ENCODE data around the gene VWA3B.
"Not testable (repeated sequence)": the region's sequence is repeated elsewhere in the genome, so short reads cannot be mapped to it uniquely, and the experiment has no call there.

Gene VWA3B

DNA sequence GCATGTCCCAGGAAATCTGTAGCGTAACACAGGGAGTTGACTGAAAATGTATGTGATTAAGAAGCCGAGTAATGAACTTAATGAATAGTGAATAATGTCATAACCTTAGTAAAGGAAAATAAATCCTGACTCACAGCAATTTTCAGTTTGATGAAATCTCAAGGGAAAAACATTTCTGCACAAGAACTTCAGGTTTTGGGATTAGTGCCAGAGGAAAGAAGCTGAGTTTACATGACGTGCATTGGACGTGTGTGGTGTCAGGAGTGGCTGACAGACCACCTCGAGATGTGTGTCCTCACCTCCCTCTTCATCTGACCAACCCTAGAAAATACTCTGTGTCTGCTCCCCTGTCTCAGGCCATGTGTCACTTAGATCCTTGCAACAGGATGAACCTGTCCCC is 39.1 kb downstream of the VWA3B start:
- no peak for ATAC-seq
- TF ChIP-seq OSR1 (CRISPR knock-in tag; IDR thresholded peaks at IDR 0.05) (no peak), ZNF565 (CRISPR knock-in tag; conservative IDR thresholded peaks at IDR 0.05; ENCODE audit: low read depth) (no peak)

DNA sequence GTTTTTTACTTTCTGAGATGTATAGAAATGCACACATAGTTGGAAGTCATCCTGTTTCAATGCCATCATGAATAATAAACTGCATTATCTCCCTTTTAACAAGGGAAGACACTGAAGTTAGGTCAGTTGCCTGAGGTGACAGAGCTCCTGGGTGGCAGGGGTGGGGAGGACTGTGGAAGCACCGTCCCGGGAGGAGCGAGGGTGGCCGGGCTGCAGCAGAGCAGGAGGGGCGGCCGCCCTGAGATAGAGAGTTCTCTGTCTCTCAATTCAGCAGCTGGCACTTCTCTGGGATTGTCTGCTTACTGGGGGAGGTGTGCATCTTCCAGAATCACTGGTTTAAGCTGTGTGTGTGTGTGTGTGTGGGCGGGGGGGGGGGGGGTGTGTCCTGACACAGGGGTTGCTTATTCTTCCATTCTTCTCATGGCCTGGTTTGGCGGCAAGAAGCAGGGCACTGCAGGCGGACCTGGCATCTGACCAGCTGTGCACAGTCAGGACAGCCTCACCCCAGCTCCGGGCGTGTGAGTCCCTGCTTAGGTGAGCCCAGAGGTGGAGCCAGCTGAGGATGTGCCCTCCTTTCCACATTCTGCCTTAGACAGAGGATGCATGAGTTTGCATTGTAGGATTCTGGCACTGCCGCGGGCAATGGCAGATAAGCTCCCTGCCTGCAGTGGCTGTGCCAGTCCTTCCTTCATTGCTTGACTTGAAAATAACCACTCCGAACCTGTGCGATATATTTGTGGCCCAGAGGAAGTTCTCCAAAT is 40.4 kb downstream of the VWA3B start:
- TF ChIP-seq, protein P1, sequence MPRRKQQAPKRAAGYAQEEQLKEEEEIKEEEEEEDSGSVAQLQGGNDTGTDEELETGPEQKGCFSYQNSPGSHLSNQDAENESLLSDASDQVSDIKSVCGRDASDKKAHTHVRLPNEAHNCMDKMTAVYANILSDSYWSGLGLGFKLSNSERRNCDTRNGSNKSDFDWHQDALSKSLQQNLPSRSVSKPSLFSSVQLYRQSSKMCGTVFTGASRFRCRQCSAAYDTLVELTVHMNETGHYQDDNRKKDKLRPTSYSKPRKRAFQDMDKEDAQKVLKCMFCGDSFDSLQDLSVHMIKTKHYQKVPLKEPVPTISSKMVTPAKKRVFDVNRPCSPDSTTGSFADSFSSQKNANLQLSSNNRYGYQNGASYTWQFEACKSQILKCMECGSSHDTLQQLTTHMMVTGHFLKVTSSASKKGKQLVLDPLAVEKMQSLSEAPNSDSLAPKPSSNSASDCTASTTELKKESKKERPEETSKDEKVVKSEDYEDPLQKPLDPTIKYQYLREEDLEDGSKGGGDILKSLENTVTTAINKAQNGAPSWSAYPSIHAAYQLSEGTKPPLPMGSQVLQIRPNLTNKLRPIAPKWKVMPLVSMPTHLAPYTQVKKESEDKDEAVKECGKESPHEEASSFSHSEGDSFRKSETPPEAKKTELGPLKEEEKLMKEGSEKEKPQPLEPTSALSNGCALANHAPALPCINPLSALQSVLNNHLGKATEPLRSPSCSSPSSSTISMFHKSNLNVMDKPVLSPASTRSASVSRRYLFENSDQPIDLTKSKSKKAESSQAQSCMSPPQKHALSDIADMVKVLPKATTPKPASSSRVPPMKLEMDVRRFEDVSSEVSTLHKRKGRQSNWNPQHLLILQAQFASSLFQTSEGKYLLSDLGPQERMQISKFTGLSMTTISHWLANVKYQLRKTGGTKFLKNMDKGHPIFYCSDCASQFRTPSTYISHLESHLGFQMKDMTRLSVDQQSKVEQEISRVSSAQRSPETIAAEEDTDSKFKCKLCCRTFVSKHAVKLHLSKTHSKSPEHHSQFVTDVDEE (CRISPR knock-in tag; IDR thresholded peaks at IDR 0.05), result no peak
- no peak for TF ChIP-seq ZNF565 (CRISPR knock-in tag; conservative IDR thresholded peaks at IDR 0.05; ENCODE audit: low read depth)
- TF ChIP-seq, protein P2, sequence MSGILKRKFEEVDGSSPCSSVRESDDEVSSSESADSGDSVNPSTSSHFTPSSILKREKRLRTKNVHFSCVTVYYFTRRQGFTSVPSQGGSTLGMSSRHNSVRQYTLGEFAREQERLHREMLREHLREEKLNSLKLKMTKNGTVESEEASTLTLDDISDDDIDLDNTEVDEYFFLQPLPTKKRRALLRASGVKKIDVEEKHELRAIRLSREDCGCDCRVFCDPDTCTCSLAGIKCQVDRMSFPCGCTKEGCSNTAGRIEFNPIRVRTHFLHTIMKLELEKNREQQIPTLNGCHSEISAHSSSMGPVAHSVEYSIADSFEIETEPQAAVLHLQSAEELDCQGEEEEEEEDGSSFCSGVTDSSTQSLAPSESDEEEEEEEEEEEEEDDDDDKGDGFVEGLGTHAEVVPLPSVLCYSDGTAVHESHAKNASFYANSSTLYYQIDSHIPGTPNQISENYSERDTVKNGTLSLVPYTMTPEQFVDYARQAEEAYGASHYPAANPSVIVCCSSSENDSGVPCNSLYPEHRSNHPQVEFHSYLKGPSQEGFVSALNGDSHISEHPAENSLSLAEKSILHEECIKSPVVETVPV (CRISPR knock-in tag; IDR thresholded peaks at IDR 0.05), result no peak
- TF ChIP-seq ZFP30 (CRISPR knock-in tag; IDR thresholded peaks at IDR 0.05), result no peak
- TF ChIP-seq PPARA (CRISPR knock-in tag; IDR thresholded peaks at IDR 0.05; ENCODE audit: borderline replicate concordance), result no peak
- TF ChIP-seq SNAI2 (CRISPR knock-in tag; IDR thresholded peaks at IDR 0.05), result no peak
- TF ChIP-seq BACH2 (CRISPR knock-in tag; IDR thresholded peaks at IDR 0.05; ENCODE audit: borderline replicate concordance), result no peak
- TF ChIP-seq ZFP3 (CRISPR knock-in tag; IDR thresholded peaks at IDR 0.05), result no peak
- TF ChIP-seq OSR1 (CRISPR knock-in tag; IDR thresholded peaks at IDR 0.05), result no peak
- ATAC-seq, result no peak

DNA sequence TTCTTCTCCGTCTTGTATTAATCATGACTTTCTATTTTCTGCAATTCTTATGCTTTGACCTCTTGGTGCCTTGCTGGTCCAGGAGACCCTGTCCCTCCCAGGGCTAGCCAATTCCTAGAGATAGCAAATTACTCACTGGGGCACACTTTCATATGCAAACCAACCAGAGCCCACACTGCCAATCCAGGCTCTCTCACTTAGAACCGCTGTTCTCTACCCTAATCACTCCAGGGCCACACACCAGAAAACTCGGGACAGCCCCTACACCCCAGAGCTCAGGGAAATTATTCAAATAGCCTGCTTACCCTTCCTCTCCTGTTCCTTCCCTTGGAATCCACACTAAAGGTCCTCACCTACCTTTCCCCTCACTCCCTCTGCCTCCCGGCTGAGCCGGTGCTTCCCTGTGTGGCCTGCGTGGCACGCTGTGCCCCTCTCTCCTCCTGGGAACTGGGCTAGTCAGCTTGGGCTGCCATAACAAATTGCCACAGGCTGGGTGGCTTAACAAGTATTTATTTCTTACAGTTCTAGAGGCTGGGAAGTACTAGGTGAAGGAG is 41.7 kb downstream of the VWA3B start:
- TF ChIP-seq TOX (CRISPR knock-in tag; IDR thresholded peaks at IDR 0.05; ENCODE audit: borderline replicate concordance) (no peak), ZNF8 (CRISPR knock-in tag; IDR thresholded peaks at IDR 0.05) (no peak), TCF4 (CRISPR knock-in tag; IDR thresholded peaks at IDR 0.05; ENCODE audit: borderline replicate concordance) (no peak)
- no peak for ATAC-seq

DNA sequence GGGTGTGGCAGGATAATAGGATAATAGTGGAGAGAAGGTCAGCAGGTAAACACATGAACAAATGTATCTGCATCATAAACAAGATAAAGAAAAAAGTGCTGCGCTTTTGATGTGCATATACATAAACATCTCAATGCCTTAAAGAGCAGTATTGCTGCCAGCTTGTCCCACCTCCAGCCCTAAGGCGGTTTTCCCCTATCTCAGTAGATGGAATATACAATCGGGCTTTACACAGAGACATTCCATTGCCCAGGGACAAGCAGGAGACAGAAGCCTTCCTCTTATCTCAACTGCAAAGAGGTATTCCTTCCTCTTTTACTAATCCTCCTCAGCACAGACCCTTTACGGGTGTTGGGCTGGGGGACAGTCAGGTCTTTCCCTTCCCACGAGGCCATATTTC is 43.1 kb downstream of the VWA3B start:
- ATAC-seq, result not testable (repeated sequence)

DNA sequence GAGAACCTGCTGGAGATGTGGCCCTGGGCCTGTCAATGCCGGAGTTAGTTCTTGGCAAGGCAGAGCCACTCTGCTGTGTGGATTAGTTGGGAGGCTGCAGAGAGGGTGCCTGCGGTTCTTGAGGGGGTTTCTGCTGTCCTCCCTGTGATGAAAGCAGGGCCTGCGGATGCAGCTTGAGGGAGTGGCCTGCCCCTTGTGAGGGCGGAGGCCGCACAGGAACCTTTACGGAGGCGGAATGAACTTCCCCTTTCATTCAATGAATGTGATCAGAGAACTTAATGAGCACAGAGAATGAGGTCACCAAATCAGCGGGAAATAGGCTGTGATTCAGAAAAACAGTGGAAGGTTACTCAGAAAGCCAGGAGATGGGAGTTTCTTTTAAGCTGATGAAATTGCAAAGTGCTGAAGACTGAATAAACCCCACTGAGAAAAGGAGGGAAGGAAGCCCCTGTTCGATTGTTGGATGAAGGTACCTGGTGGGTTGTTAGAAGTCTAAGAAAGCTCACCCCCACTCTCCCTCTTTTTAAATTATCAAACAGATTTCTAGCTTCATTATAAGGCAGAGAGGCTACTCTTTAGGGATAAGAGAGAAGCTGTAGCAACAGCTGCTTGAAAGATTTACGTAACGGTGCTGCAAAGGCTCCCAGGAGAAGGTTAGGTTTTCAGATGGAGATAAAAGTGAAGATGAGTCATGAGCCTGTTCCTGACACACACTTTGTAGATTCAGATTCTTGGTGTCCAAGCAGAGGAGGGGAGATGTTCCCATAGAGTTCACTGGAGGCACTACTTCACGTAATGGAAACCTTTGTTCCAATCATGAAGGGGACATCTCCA is 47.4 kb downstream of the VWA3B start:
- TF ChIP-seq ZNF70 (CRISPR knock-in tag; IDR thresholded peaks at IDR 0.05) (no peak), TOX (CRISPR knock-in tag; IDR thresholded peaks at IDR 0.05; ENCODE audit: borderline replicate concordance) (no peak), ISL1 (CRISPR knock-in tag; IDR thresholded peaks at IDR 0.05) (no peak), ESRRG (CRISPR knock-in tag; IDR thresholded peaks at IDR 0.05) (no peak), ZNF8 (CRISPR knock-in tag; IDR thresholded peaks at IDR 0.05) (no peak), GLIS3 (CRISPR knock-in tag; IDR thresholded peaks at IDR 0.05) (no peak), PPARA (CRISPR knock-in tag; IDR thresholded peaks at IDR 0.05; ENCODE audit: borderline replicate concordance) (no peak), SNAI2 (CRISPR knock-in tag; IDR thresholded peaks at IDR 0.05) (no peak), BACH2 (CRISPR knock-in tag; IDR thresholded peaks at IDR 0.05; ENCODE audit: borderline replicate concordance) (no peak), ZFP3 (CRISPR knock-in tag; IDR thresholded peaks at IDR 0.05) (no peak), CSDC2 (CRISPR knock-in tag; IDR thresholded peaks at IDR 0.05) (no peak), ZC3H10 (CRISPR knock-in tag; IDR thresholded peaks at IDR 0.05) (no peak)
- TF ChIP-seq, protein P2 (CRISPR knock-in tag; IDR thresholded peaks at IDR 0.05), result no peak
- TF ChIP-seq, protein P3, sequence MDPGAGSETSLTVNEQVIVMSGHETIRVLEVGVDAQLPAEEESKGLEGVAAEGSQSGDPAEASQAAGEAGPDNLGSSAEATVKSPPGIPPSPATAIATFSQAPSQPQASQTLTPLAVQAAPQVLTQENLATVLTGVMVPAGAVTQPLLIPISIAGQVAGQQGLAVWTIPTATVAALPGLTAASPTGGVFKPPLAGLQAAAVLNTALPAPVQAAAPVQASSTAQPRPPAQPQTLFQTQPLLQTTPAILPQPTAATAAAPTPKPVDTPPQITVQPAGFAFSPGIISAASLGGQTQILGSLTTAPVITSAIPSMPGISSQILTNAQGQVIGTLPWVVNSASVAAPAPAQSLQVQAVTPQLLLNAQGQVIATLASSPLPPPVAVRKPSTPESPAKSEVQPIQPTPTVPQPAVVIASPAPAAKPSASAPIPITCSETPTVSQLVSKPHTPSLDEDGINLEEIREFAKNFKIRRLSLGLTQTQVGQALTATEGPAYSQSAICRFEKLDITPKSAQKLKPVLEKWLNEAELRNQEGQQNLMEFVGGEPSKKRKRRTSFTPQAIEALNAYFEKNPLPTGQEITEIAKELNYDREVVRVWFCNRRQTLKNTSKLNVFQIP (CRISPR knock-in tag; IDR thresholded peaks at IDR 0.05; ENCODE audit: borderline replicate concordance, low read depth), result no peak
- ATAC-seq, result no peak

Measured in SK-N-SH treated with all-trans-retinoic acid at 6 μM for 48 hours (cell line).